Astrocyte (in vitro differentiated cells and primary cell): Measurements from ENCODE around the gene SCNN1G.

Experiments used
- CTCF ChIP-seq: IDR thresholded peaks from 2 replicates; pipeline ENCODE4 v1.5.1; 2011; ENCODE audit warnings: low read depth, mild to moderate bottlenecking, inconsistent platforms, low read length, moderate library complexity; ENCODE audit not compliant: insufficient read depth
- EZH2 ChIP-seq: IDR thresholded peaks from 2 replicates; pipeline ENCODE4 v1.6.1; 2012; ENCODE audit warnings: mild to moderate bottlenecking, low read length, inconsistent platforms; ENCODE audit not compliant: insufficient read depth

GRCh38 chr16:23222929-23223328 lies 40.4 kb downstream of the SCNN1G start:
- TF ChIP-seq CTCF (no peak), EZH2 (no peak)
